Sigmoid colon (tissue), 7 donors: ENCODE data around the gene SLC6A8. TPM values are rescaled to one million over a fixed set of nuclear protein-coding genes. Genes with fewer than 3 reads are reported as not detected.

Source experiments
- DNase-seq: peaks from one replicate; pipeline ENCODE4 v3.0.0-alpha.2; 2019
- H3K27ac ChIP-seq, 4 donors: fragments of 200-600 bp; sonication (generic); one replicate each; pipeline ENCODE4 v1.5.1; 2016 to 2019; ENCODE audit warnings: mild to moderate bottlenecking in 1 of 4
- H3K27me3 ChIP-seq, 3 donors: fragments of 200-600 bp; sonication (generic); one replicate each; pipeline ENCODE4 v1.5.1; 2019; ENCODE audit warnings: mild to moderate bottlenecking in 1 of 3
- H3K36me3 ChIP-seq, 4 donors: fragments of 200-600 bp; sonication (generic); one replicate each; pipeline ENCODE4 v1.5.1; 2016 to 2019
- H3K4me1 ChIP-seq, 4 donors: fragments of 200-600 bp; sonication (generic); one replicate each; pipeline ENCODE4 v1.5.1; 2017 to 2019
- H3K4me3 ChIP-seq, 4 donors: fragments of 200-600 bp; sonication (generic); one replicate each; pipeline ENCODE4 v1.5.1; 2017 to 2019; ENCODE audit warnings: mild to moderate bottlenecking in 2 of 4, moderate library complexity in 1 of 4
- H3K9me3 ChIP-seq, 4 donors: fragments of 200-600 bp in 3 of 4; sonication (generic) in 3 of 4; one replicate each; pipeline versions ENCODE4 v1.5.1 to v1.6.1; 2013 to 2019
- CTCF ChIP-seq, 4 experiments: fragments of 450-650 bp in 3 of 4; fragments of 200-600 bp in 1 of 4; IDR thresholded peaks; one replicate each; pipeline ENCODE4 v1.5.1; 2016 to 2019; ENCODE audit warnings: antibody characterized with exemption in 4 of 4, mild to moderate bottlenecking in 3 of 4, moderate library complexity in 2 of 4
- EP300 ChIP-seq, 4 donors: sonication (generic); formaldehyde crosslinking; IDR thresholded peaks; one replicate each; pipeline ENCODE4 v1.6.1; 2017; ENCODE audit warnings: antibody characterized with exemption in 4 of 4
- POLR2A ChIP-seq, 2 donors: fragments of 450-650 bp; IDR thresholded peaks; one replicate each; pipeline ENCODE4 v1.6.1; 2016; ENCODE audit warnings: antibody characterized with exemption in 2 of 2, mild to moderate bottlenecking in 2 of 2, moderate library complexity in 2 of 2
- POLR2AphosphoS5 ChIP-seq, 4 donors: sonication (generic); formaldehyde crosslinking; IDR thresholded peaks; one replicate each; pipeline ENCODE4 v1.6.1; 2017; ENCODE audit warnings: antibody characterized with exemption in 4 of 4
- WGBS, 2 donors: extraction: QIAGEN DNeasy Blood & Tissue Kit; methylation state at CpG; one replicate each; pipeline ENCODE4 v1.1.7; 2013; 5-methylcytosine and 5-hydroxymethylcytosine counted together
- intact Hi-C: fragments of 100-400 bp; cut with DNase I; formaldehyde crosslinking; loops from one replicate; pipeline ENCODE4 v1.15.1; 2023
- polyA plus RNA-seq, 3 donors: library from polyadenylated mRNA; stranded (reverse); fragments of 200-250 nt; gene quantifications; one replicate each; pipeline ENCODE4 v1.2.3, GENCODE V29; 2013
- total RNA-seq, 4 donors: library from RNA; depleted of rRNA; stranded (reverse); fragments of >200 nt; gene quantifications; one replicate each; pipeline ENCODE4 v1.1.0, GENCODE V29; 2016
- donor health status: healthy with polysubstance abuse.
- donor health status: Bipolar disorder and iron deficiency.
- donor health status: healthy.

SLC6A8 gene
- total and polyA plus RNA-seq, 7 donors: 31.9 to 158 (median 60.7) TPM

GRCh38 chrX:153651540-153652079, 36.1 kb upstream of the SLC6A8 start:
- Histone ChIP-seq H3K4me3 (no peak overlapping the region), H3K9me3 (no peaks in the 10 kb centered on the region), H3K36me3 (no peaks in the 10 kb centered on the region), H3K27ac (no peak overlapping the region), H3K4me1 (peaks cover 0 to 15% (median 13%) of the 10 kb centered on the region in 4 donors), H3K27me3 (peaks cover 15 to 27% (median 20%) of the 10 kb centered on the region in 3 donors)
- 77 to 81% methylated on average over 9 of the region's 9 CpGs for WGBS, 2 donors
- peak; percentile 20 for DNase-seq
- intact Hi-C loops: no loop called here
- TF ChIP-seq POLR2AphosphoS5 (IDR thresholded peaks at IDR 0.05): no peak
- no peak for TF ChIP-seq EP300 (IDR thresholded peaks at IDR 0.05)
- TF ChIP-seq CTCF (IDR thresholded peaks at IDR 0.05): no peak
- TF ChIP-seq POLR2A (IDR thresholded peaks at IDR 0.05): no peak

GRCh38 chrX:153653556-153653955, 34.2 kb upstream of the SLC6A8 start:
- no peak overlapping the region for H3K4me3 ChIP-seq
- H3K36me3 ChIP-seq: no peaks in the 10 kb centered on the region
- 91 to 95% methylated on average over 2 of the region's 2 CpGs for WGBS, 2 donors
- H3K27ac ChIP-seq: no peak overlapping the region
- DNase-seq: no peak
- H3K27me3 ChIP-seq: peaks cover 0 to 7% (median under 1%) of the 10 kb centered on the region in 3 donors
- H3K9me3 ChIP-seq: no peaks in the 10 kb centered on the region
- TF ChIP-seq POLR2AphosphoS5 (IDR thresholded peaks at IDR 0.05): no peak
- TF ChIP-seq CTCF (IDR thresholded peaks at IDR 0.05): no peak
- TF ChIP-seq POLR2A (IDR thresholded peaks at IDR 0.05): no peak
- TF ChIP-seq EP300 (IDR thresholded peaks at IDR 0.05): no peak
- intact Hi-C loops: no loop called here
- no peaks in the 10 kb centered on the region for H3K4me1 ChIP-seq

- Histone ChIP-seq H3K4me3 (no peak overlapping the region), H3K27ac (no peak overlapping the region), H3K9me3 (no peaks in the 10 kb centered on the region), H3K27me3 (peaks cover 0 to 18% (median 0%) of the 10 kb centered on the region in 3 donors), H3K36me3 (no peaks in the 10 kb centered on the region), H3K4me1 (no peaks in the 10 kb centered on the region)
- TF ChIP-seq POLR2A (IDR thresholded peaks at IDR 0.05) (no peak), EP300 (IDR thresholded peaks at IDR 0.05) (no peak), POLR2AphosphoS5 (IDR thresholded peaks at IDR 0.05) (no peak), CTCF (IDR thresholded peaks at IDR 0.05) (no peak)
- DNase-seq: peak; percentile 47
- WGBS, 2 donors: 87% methylated on average over 9 of the region's 9 CpGs
- intact Hi-C loops: no loop called here
These were observed 30.6 kb upstream of the SLC6A8 start for GRCh38 chrX:153657161-153657560.

- H3K4me1 ChIP-seq: no peaks in the 10 kb centered on the region
- WGBS, 2 donors: 90 to 96% methylated on average over 3 of the region's 3 CpGs
- H3K4me3 ChIP-seq: no peak overlapping the region
- no peak for TF ChIP-seq POLR2AphosphoS5 (IDR thresholded peaks at IDR 0.05)
- TF ChIP-seq EP300 (IDR thresholded peaks at IDR 0.05): no peak
- no peak for TF ChIP-seq POLR2A (IDR thresholded peaks at IDR 0.05)
- H3K27ac ChIP-seq: no peak overlapping the region
- H3K9me3 ChIP-seq: no peaks in the 10 kb centered on the region
- no peaks in the 10 kb centered on the region for H3K36me3 ChIP-seq
- no peak for DNase-seq
- peaks cover 0 to 18% (median 9%) of the 10 kb centered on the region in 3 donors for H3K27me3 ChIP-seq
- intact Hi-C loops: no loop called here
These were observed 28.5 kb upstream of the SLC6A8 start for GRCh38 chrX:153659268-153659667.

GRCh38 chrX:153662266-153662665, 25.5 kb upstream of the SLC6A8 start:
- no peak overlapping the region for H3K27ac ChIP-seq
- TF ChIP-seq EP300 (IDR thresholded peaks at IDR 0.05): no peak
- TF ChIP-seq CTCF (IDR thresholded peaks at IDR 0.05): peak in 2 of 4 experiments; percentile 19 to 41
- DNase-seq: peak; percentile 71
- no peaks in the 10 kb centered on the region for H3K36me3 ChIP-seq
- no peaks in the 10 kb centered on the region for H3K9me3 ChIP-seq
- intact Hi-C loops: loop anchor here (5.0 kb wide), 1 partner anchor 120 kb away; no protein-coding TSS in a partner anchor
- peak overlapping the region in 1 of 4 donors; percentile 28 for H3K4me3 ChIP-seq
- 5% methylated on average over 31 of the region's 31 CpGs for WGBS, 2 donors
- H3K27me3 ChIP-seq: peaks cover 0 to 18% (median 9%) of the 10 kb centered on the region in 3 donors
- no peaks in the 10 kb centered on the region for H3K4me1 ChIP-seq
